ENCODE results near the gene HECW1.
"Not testable (repeated sequence)": the region's sequence is repeated elsewhere in the genome, so short reads cannot be mapped to it uniquely, and the experiment has no call there.

The HECW1 gene

GRCh38 chr7:43337811-43338210 is 225.4 kb downstream of the HECW1 start:
- H3K4me1 Mint-ChIP-seq, result no peaks in the 10 kb centered on the region
- DNase-seq (ENCODE audit: low spot score in 2 of 2) (no peak), ATAC-seq (no peak)
- H3K36me3 Mint-ChIP-seq, result no peaks in the 10 kb centered on the region
- H3K27ac Mint-ChIP-seq, result no peak overlapping the region
- H3K9me3 Mint-ChIP-seq, result no peaks in the 10 kb centered on the region
- no peak overlapping the region for H3K4me3 Mint-ChIP-seq

GRCh38 chr7:43341132-43341531 is 228.7 kb downstream of the HECW1 start:
- H3K27ac Mint-ChIP-seq, result no peak overlapping the region
- no peaks in the 10 kb centered on the region for H3K36me3 Mint-ChIP-seq
- H3K4me1 Mint-ChIP-seq, result no peaks in the 10 kb centered on the region
- ATAC-seq (no peak), DNase-seq (ENCODE audit: low spot score in 2 of 2) (no peak)
- H3K4me3 Mint-ChIP-seq, result no peak overlapping the region
- H3K9me3 Mint-ChIP-seq, result no peaks in the 10 kb centered on the region

GRCh38 chr7:43343417-43343816 is 231.0 kb downstream of the HECW1 start:
- H3K9me3 Mint-ChIP-seq; H3K4me3 Mint-ChIP-seq; ATAC-seq; H3K27ac Mint-ChIP-seq; H3K4me1 Mint-ChIP-seq; H3K36me3 Mint-ChIP-seq; DNase-seq (ENCODE audit: low spot score in 2 of 2): not testable (repeated sequence)

GRCh38 chr7:43345696-43346095 is 233.2 kb downstream of the HECW1 start:
- H3K4me1 Mint-ChIP-seq; H3K9me3 Mint-ChIP-seq; H3K4me3 Mint-ChIP-seq; ATAC-seq; DNase-seq (ENCODE audit: low spot score in 2 of 2); H3K36me3 Mint-ChIP-seq; H3K27ac Mint-ChIP-seq: not testable (repeated sequence)

- no peaks in the 10 kb centered on the region for H3K4me1 Mint-ChIP-seq
- no peaks in the 10 kb centered on the region for H3K36me3 Mint-ChIP-seq
- no peak for DNase-seq (ENCODE audit: low spot score in 2 of 2)
- H3K9me3 Mint-ChIP-seq, result peaks cover 7% of the 10 kb centered on the region
- no peak overlapping the region for H3K4me3 Mint-ChIP-seq
- ATAC-seq, result no peak
- H3K27ac Mint-ChIP-seq, result no peak overlapping the region
These were observed 239.2 kb downstream of the HECW1 start for GRCh38 chr7:43351683-43352082.

- ATAC-seq, result no peak
- Mint-ChIP-seq H3K27ac (no peak overlapping the region), H3K9me3 (peaks cover 7% of the 10 kb centered on the region), H3K4me1 (no peaks in the 10 kb centered on the region), H3K36me3 (no peaks in the 10 kb centered on the region), H3K4me3 (no peak overlapping the region)
- DNase-seq (ENCODE audit: low spot score in 2 of 2), result no peak
These were observed 241.5 kb downstream of the HECW1 start for GRCh38 chr7:43353902-43354301.

GRCh38 chr7:43362652-43363034 is 250.2 kb downstream of the HECW1 start:
- no peaks in the 10 kb centered on the region for H3K4me1 Mint-ChIP-seq
- no peaks in the 10 kb centered on the region for H3K36me3 Mint-ChIP-seq
- no peak for DNase-seq (ENCODE audit: low spot score in 2 of 2)
- ATAC-seq, result no peak
- no peak overlapping the region for H3K4me3 Mint-ChIP-seq
- no peaks in the 10 kb centered on the region for H3K9me3 Mint-ChIP-seq
- H3K27ac Mint-ChIP-seq, result no peak overlapping the region

- DNase-seq (ENCODE audit: low spot score in 2 of 2), result no peak
- no peak for ATAC-seq
- no peaks in the 10 kb centered on the region for H3K36me3 Mint-ChIP-seq
- H3K4me1 Mint-ChIP-seq, result no peaks in the 10 kb centered on the region
- H3K9me3 Mint-ChIP-seq, result no peaks in the 10 kb centered on the region
- no peak overlapping the region for H3K4me3 Mint-ChIP-seq
- no peak overlapping the region for H3K27ac Mint-ChIP-seq
These were observed 250.8 kb downstream of the HECW1 start for GRCh38 chr7:43363035-43363791.

GRCh38 chr7:43364391-43364790 is 251.9 kb downstream of the HECW1 start:
- no peaks in the 10 kb centered on the region for H3K9me3 Mint-ChIP-seq
- no peaks in the 10 kb centered on the region for H3K36me3 Mint-ChIP-seq
- no peaks in the 10 kb centered on the region for H3K4me1 Mint-ChIP-seq
- DNase-seq (ENCODE audit: low spot score in 2 of 2), result no peak
- ATAC-seq, result no peak
- H3K4me3 Mint-ChIP-seq, result no peak overlapping the region
- H3K27ac Mint-ChIP-seq, result no peak overlapping the region

GRCh38 chr7:43372676-43373355 is 260.4 kb downstream of the HECW1 start:
- no peak overlapping the region for H3K4me3 Mint-ChIP-seq
- no peak overlapping the region for H3K27ac Mint-ChIP-seq
- no peaks in the 10 kb centered on the region for H3K36me3 Mint-ChIP-seq
- no peak for DNase-seq (ENCODE audit: low spot score in 2 of 2)
- no peaks in the 10 kb centered on the region for H3K9me3 Mint-ChIP-seq
- H3K4me1 Mint-ChIP-seq, result no peaks in the 10 kb centered on the region
- no peak for ATAC-seq

- Mint-ChIP-seq H3K9me3 (no peaks in the 10 kb centered on the region), H3K27ac (no peak overlapping the region), H3K4me3 (no peak overlapping the region), H3K36me3 (no peaks in the 10 kb centered on the region), H3K4me1 (peaks cover 4% of the 10 kb centered on the region)
- ATAC-seq (no peak), DNase-seq (ENCODE audit: low spot score in 2 of 2) (no peak)
These were observed 264.9 kb downstream of the HECW1 start for GRCh38 chr7:43377196-43377960.

- Mint-ChIP-seq H3K36me3 (no peaks in the 10 kb centered on the region), H3K4me3 (no peak overlapping the region), H3K4me1 (peaks cover 4% of the 10 kb centered on the region), H3K27ac (no peak overlapping the region), H3K9me3 (no peaks in the 10 kb centered on the region)
- no peak for ATAC-seq
- DNase-seq (ENCODE audit: low spot score in 2 of 2), result no peak
These were observed 266.8 kb downstream of the HECW1 start for GRCh38 chr7:43379210-43379609.

- no peak overlapping the region for H3K27ac Mint-ChIP-seq
- DNase-seq (ENCODE audit: low spot score in 2 of 2) (no peak), ATAC-seq (no peak)
- no peak overlapping the region for H3K4me3 Mint-ChIP-seq
- no peaks in the 10 kb centered on the region for H3K9me3 Mint-ChIP-seq
- H3K4me1 Mint-ChIP-seq, result peaks cover 8% of the 10 kb centered on the region
- no peaks in the 10 kb centered on the region for H3K36me3 Mint-ChIP-seq
These were observed 272.3 kb downstream of the HECW1 start for GRCh38 chr7:43384616-43385308.

- no peak for ATAC-seq
These were observed 272.8 kb downstream of the HECW1 start for GRCh38 chr7:43385309-43385680.

GRCh38 chr7:43385856-43386255 is 273.4 kb downstream of the HECW1 start:
- Mint-ChIP-seq H3K4me3 (no peak overlapping the region), H3K9me3 (no peaks in the 10 kb centered on the region), H3K27ac (no peak overlapping the region), H3K4me1 (peaks cover 8% of the 10 kb centered on the region), H3K36me3 (no peaks in the 10 kb centered on the region)
- ATAC-seq (no peak), DNase-seq (ENCODE audit: low spot score in 2 of 2) (no peak)

More at GRCh38 chr7:43385309-43385680, 272.8 kb downstream of the HECW1 start:
- Mint-ChIP-seq H3K36me3 (no peaks in the 10 kb centered on the region), H3K4me3 (no peak overlapping the region), H3K9me3 (no peaks in the 10 kb centered on the region), H3K27ac (no peak overlapping the region), H3K4me1 (peaks cover 8% of the 10 kb centered on the region)
- no peak for DNase-seq (ENCODE audit: low spot score in 2 of 2)

All from stimulated activated effector memory CD8-positive, alpha-beta T cell treated with anti-CD3 and anti-CD28 coated beads, Interleukin-12 subunit alpha, Interleukin-12 subunit beta, amount 100 ng/mL, for 72 hours (primary cell).